ENCODE measurements around the gene MAP7D2.
"Not testable (repeated sequence)": the region's sequence is repeated elsewhere in the genome, so short reads cannot be mapped to it uniquely, and the experiment has no call there.

MAP7D2 gene
- total RNA-seq: 0.09 to 2.2 (median 0.19) reads per million in 3 donors

- no peak within 1 kb of the TSS for H3K4me3 ChIP-seq (ENCODE audit: insufficient read depth, low read depth, low read length, poor library complexity, severe bottlenecking)
Measured at GRCh38 chrX:20116577-20117240, at the start of gene MAP7D2. Gene MAP7D2 (minus strand): TSS chrX:20116907. CDS start chrX:20116879, 28 bp downstream.

GRCh38 chrX:20162516-20162915, 45.8 kb upstream of the MAP7D2 start:
- peaks cover 21% of the 10 kb centered on the region for H3K36me3 ChIP-seq (ENCODE audit: control insufficient read depth, insufficient read depth, low read length)
- not testable (repeated sequence) for H3K4me3 ChIP-seq (ENCODE audit: insufficient read depth, low read depth, low read length, poor library complexity, severe bottlenecking); DNase-seq; H3K4me1 ChIP-seq (ENCODE audit: control insufficient read depth, insufficient read depth, low read length, poor library complexity, severe bottlenecking); H3K27me3 ChIP-seq (replicated peaks; ENCODE audit: control insufficient read depth, insufficient read depth, low read length, poor library complexity, severe bottlenecking); H3K9me3 ChIP-seq (ENCODE audit: control insufficient read depth, low read length); H3K27ac ChIP-seq (ENCODE audit: insufficient read depth, low read length, poor library complexity, severe bottlenecking)

More at GRCh38 chrX:20116577-20117240, at the start of gene MAP7D2:
- H3K27ac ChIP-seq (ENCODE audit: insufficient read depth, low read length, poor library complexity, severe bottlenecking): no peak within 1 kb of the TSS
- no peaks in the 10 kb centered on the region for H3K9me3 ChIP-seq (ENCODE audit: control insufficient read depth, low read length)
- no peak for DNase-seq
- H3K27me3 ChIP-seq (replicated peaks; ENCODE audit: control insufficient read depth, insufficient read depth, low read length, poor library complexity, severe bottlenecking): no peaks in the 10 kb centered on the region
- no peaks in the 10 kb centered on the region for H3K36me3 ChIP-seq (ENCODE audit: control insufficient read depth, insufficient read depth, low read length)
- peaks cover 2% of the 10 kb centered on the region for H3K4me1 ChIP-seq (ENCODE audit: control insufficient read depth, insufficient read depth, low read length, poor library complexity, severe bottlenecking)

GRCh38 chrX:20159797-20160385, 43.2 kb upstream of the MAP7D2 start:
- peaks cover 28% of the 10 kb centered on the region for H3K36me3 ChIP-seq (ENCODE audit: control insufficient read depth, insufficient read depth, low read length)

GRCh38 chrX:20151689-20152088, 35.0 kb upstream of the MAP7D2 start:
- no peak overlapping the region for H3K4me3 ChIP-seq (ENCODE audit: insufficient read depth, low read depth, low read length, poor library complexity, severe bottlenecking)
- no peaks in the 10 kb centered on the region for H3K27me3 ChIP-seq (replicated peaks; ENCODE audit: control insufficient read depth, insufficient read depth, low read length, poor library complexity, severe bottlenecking)
- DNase-seq: no peak
- no peak overlapping the region for H3K27ac ChIP-seq (ENCODE audit: insufficient read depth, low read length, poor library complexity, severe bottlenecking)
- H3K36me3 ChIP-seq (ENCODE audit: control insufficient read depth, insufficient read depth, low read length): peaks cover 20% of the 10 kb centered on the region
- H3K9me3 ChIP-seq (ENCODE audit: control insufficient read depth, low read length): no peaks in the 10 kb centered on the region
- no peaks in the 10 kb centered on the region for H3K4me1 ChIP-seq (ENCODE audit: control insufficient read depth, insufficient read depth, low read length, poor library complexity, severe bottlenecking)

More at GRCh38 chrX:20159797-20160385, 43.2 kb upstream of the MAP7D2 start:
- no peaks in the 10 kb centered on the region for H3K4me1 ChIP-seq (ENCODE audit: control insufficient read depth, insufficient read depth, low read length, poor library complexity, severe bottlenecking)
- H3K27me3 ChIP-seq (replicated peaks; ENCODE audit: control insufficient read depth, insufficient read depth, low read length, poor library complexity, severe bottlenecking): no peaks in the 10 kb centered on the region
- no peak for DNase-seq
- no peak overlapping the region for H3K4me3 ChIP-seq (ENCODE audit: insufficient read depth, low read depth, low read length, poor library complexity, severe bottlenecking)
- no peaks in the 10 kb centered on the region for H3K9me3 ChIP-seq (ENCODE audit: control insufficient read depth, low read length)
- no peak overlapping the region for H3K27ac ChIP-seq (ENCODE audit: insufficient read depth, low read length, poor library complexity, severe bottlenecking)

GRCh38 chrX:20149326-20149725, 32.6 kb upstream of the MAP7D2 start:
- DNase-seq: no peak
- H3K27ac ChIP-seq (ENCODE audit: insufficient read depth, low read length, poor library complexity, severe bottlenecking): no peak overlapping the region
- no peaks in the 10 kb centered on the region for H3K9me3 ChIP-seq (ENCODE audit: control insufficient read depth, low read length)
- H3K4me3 ChIP-seq (ENCODE audit: insufficient read depth, low read depth, low read length, poor library complexity, severe bottlenecking): no peak overlapping the region
- H3K27me3 ChIP-seq (replicated peaks; ENCODE audit: control insufficient read depth, insufficient read depth, low read length, poor library complexity, severe bottlenecking): no peaks in the 10 kb centered on the region
- no peaks in the 10 kb centered on the region for H3K4me1 ChIP-seq (ENCODE audit: control insufficient read depth, insufficient read depth, low read length, poor library complexity, severe bottlenecking)
- peaks cover 4% of the 10 kb centered on the region for H3K36me3 ChIP-seq (ENCODE audit: control insufficient read depth, insufficient read depth, low read length)

GRCh38 chrX:20147561-20147960, 30.9 kb upstream of the MAP7D2 start:
- Histone ChIP-seq H3K27me3 (replicated peaks; ENCODE audit: control insufficient read depth, insufficient read depth, low read length, poor library complexity, severe bottlenecking) (no peaks in the 10 kb centered on the region), H3K9me3 (ENCODE audit: control insufficient read depth, low read length) (no peaks in the 10 kb centered on the region), H3K27ac (ENCODE audit: insufficient read depth, low read length, poor library complexity, severe bottlenecking) (no peak overlapping the region), H3K4me3 (ENCODE audit: insufficient read depth, low read depth, low read length, poor library complexity, severe bottlenecking) (no peak overlapping the region), H3K4me1 (ENCODE audit: control insufficient read depth, insufficient read depth, low read length, poor library complexity, severe bottlenecking) (no peaks in the 10 kb centered on the region), H3K36me3 (ENCODE audit: control insufficient read depth, insufficient read depth, low read length) (peaks cover 3% of the 10 kb centered on the region)
- DNase-seq: no peak

GRCh38 chrX:20144491-20144890, 27.8 kb upstream of the MAP7D2 start:
- H3K9me3 ChIP-seq (ENCODE audit: control insufficient read depth, low read length): no peaks in the 10 kb centered on the region
- no peaks in the 10 kb centered on the region for H3K27me3 ChIP-seq (replicated peaks; ENCODE audit: control insufficient read depth, insufficient read depth, low read length, poor library complexity, severe bottlenecking)
- no peak overlapping the region for H3K27ac ChIP-seq (ENCODE audit: insufficient read depth, low read length, poor library complexity, severe bottlenecking)
- DNase-seq: no peak
- no peak overlapping the region for H3K4me3 ChIP-seq (ENCODE audit: insufficient read depth, low read depth, low read length, poor library complexity, severe bottlenecking)
- peaks cover 3% of the 10 kb centered on the region for H3K36me3 ChIP-seq (ENCODE audit: control insufficient read depth, insufficient read depth, low read length)
- peaks cover 11% of the 10 kb centered on the region for H3K4me1 ChIP-seq (ENCODE audit: control insufficient read depth, insufficient read depth, low read length, poor library complexity, severe bottlenecking)

GRCh38 chrX:20143561-20143960, 26.9 kb upstream of the MAP7D2 start:
- Histone ChIP-seq H3K4me1 (ENCODE audit: control insufficient read depth, insufficient read depth, low read length, poor library complexity, severe bottlenecking) (peaks cover 16% of the 10 kb centered on the region), H3K27me3 (replicated peaks; ENCODE audit: control insufficient read depth, insufficient read depth, low read length, poor library complexity, severe bottlenecking) (no peaks in the 10 kb centered on the region), H3K27ac (ENCODE audit: insufficient read depth, low read length, poor library complexity, severe bottlenecking) (no peak overlapping the region), H3K4me3 (ENCODE audit: insufficient read depth, low read depth, low read length, poor library complexity, severe bottlenecking) (no peak overlapping the region), H3K36me3 (ENCODE audit: control insufficient read depth, insufficient read depth, low read length) (peaks cover 3% of the 10 kb centered on the region), H3K9me3 (ENCODE audit: control insufficient read depth, low read length) (no peaks in the 10 kb centered on the region)
- no peak for DNase-seq

- Histone ChIP-seq H3K4me1 (ENCODE audit: control insufficient read depth, insufficient read depth, low read length, poor library complexity, severe bottlenecking) (peaks cover 16% of the 10 kb centered on the region), H3K36me3 (ENCODE audit: control insufficient read depth, insufficient read depth, low read length) (peaks cover 3% of the 10 kb centered on the region), H3K4me3 (ENCODE audit: insufficient read depth, low read depth, low read length, poor library complexity, severe bottlenecking) (no peak overlapping the region), H3K27me3 (replicated peaks; ENCODE audit: control insufficient read depth, insufficient read depth, low read length, poor library complexity, severe bottlenecking) (no peaks in the 10 kb centered on the region), H3K27ac (ENCODE audit: insufficient read depth, low read length, poor library complexity, severe bottlenecking) (no peak overlapping the region), H3K9me3 (ENCODE audit: control insufficient read depth, low read length) (no peaks in the 10 kb centered on the region)
- no peak for DNase-seq
Measured at GRCh38 chrX:20143111-20143510, 26.4 kb upstream of the MAP7D2 start.

Measured in effector memory CD4-positive, alpha-beta T cell (primary cell).